HG03457 (cell line): Measurements from ENCODE around the gene TSPAN16.

Source experiments
- ATAC-seq: cut with Tn5 transposase; IDR thresholded peaks from one replicate; pipeline ENCODE4 v1.9.1; 2021; ENCODE audit warnings: moderate number of reproducible peaks; ENCODE audit not compliant: unreplicated experiment

Gene TSPAN16, protein sequence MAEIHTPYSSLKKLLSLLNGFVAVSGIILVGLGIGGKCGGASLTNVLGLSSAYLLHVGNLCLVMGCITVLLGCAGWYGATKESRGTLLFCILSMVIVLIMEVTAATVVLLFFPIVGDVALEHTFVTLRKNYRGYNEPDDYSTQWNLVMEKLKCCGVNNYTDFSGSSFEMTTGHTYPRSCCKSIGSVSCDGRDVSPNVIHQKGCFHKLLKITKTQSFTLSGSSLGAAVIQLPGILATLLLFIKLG

DNA sequence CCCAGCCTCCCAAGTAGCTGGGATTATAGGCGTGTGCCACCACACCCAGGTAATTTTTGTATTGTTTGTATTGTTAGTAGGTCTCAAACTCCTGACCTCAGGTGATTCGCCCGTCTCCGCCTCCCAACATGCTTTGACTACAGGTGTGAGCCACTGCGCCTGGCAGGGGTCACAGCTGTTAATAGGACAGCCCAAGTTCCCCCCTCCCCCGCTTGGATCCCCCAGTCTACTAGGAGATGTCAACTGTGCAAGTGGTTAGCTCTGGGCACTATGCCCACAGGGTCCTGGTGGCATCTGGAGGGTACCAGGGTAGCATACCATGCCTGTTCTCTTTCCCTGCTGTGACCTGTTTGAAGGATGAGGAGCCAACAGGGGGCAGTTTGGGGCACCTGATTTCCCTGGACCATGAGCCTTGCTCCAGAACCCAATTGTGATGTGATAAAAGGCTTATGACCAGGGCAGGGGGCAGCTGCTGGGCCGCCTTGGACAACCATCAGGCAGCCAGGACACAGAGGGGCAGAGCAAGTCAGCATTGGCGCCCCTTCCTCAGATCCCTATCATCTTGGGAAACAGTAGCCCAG lies at the start of gene TSPAN16:
Gene TSPAN16, plus strand, starts transcription at position 496 of the 581 bp plus-strand sequence. CDS start 138 bp downstream, outside the sequence.
- no peak for ATAC-seq

DNA sequence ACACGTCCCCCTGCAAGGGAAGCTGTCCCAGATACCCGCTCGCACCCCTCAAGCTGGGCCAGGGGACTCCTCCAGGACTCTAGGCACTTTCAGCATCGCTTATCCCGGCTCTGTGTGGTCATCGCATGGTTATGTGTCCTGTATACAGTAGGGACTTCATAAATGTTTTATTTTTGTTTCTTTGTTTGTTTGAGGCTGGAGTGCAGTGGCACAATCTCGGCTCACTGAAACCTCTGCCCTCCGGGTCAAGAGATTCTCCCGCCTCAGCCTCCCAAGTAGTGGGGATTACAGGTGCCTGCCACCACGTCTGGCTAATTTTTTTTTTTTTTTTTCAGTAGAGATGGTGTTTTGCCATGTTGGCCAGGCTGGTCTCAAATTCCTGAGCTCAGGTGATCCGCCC lies 49.0 kb upstream of the TSPAN16 start:
- ATAC-seq = no peak

DNA sequence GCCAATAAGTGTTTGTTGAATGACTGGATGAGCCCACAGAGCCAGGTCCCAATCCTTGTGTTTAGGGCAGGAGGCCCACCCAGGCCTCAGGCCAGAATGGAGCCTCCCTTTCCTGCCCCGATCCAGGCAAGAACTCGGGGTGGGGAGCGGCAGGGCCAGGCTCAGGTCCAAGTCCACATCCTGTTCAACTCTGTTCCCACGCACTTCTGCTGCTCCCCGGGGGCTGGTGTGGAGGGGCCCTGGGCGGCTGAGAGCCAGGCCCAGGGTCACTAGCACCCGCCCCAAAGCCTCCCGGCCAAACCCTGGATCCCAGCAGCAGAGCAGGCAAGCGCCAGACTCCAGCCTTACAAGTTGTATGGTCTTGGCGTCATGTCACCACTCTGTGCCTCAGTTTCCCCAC lies 48.6 kb upstream of the TSPAN16 start:
- no peak for ATAC-seq

DNA sequence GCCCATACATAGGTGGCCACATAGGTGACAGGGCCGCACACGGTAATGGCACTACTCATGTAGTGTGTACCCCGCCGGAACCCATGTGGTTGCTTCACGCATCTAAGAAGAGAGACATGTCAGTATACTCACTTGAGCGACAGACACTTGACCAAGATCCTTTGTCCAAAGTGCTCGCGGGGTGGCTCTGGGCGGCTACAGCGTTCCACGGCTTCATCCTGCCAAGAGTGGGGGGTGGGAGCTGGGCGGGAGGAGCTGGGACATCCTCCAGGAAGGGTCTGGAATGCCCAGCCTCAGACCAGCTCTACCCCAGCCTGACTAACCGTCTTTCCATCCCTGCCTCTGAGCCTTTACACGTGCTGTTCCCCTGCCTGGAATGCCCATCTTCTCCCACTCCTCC lies 48.0 kb upstream of the TSPAN16 start:
- ATAC-seq = no peak

DNA sequence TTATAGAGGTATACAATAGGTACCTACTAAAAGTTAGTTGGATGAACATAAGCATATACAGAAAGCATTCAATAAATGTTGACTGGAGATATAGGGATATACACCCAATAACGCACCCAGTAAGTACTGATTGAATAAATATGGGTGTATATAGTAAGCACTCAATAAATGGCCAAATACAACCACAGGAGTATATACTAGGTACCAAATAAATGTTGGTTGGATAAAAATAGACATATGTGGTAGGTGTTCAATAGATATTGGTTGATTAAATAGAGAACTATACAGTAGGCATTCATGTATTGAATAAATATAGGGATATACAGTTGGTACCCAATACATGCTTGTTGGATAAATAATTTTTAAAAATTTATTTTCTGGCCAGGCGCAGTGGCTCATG lies 47.1 kb upstream of the TSPAN16 start:
- no peak for ATAC-seq

GRCh38 chr19:11251217-11251616 lies 44.7 kb upstream of the TSPAN16 start:
- no peak for ATAC-seq

DNA sequence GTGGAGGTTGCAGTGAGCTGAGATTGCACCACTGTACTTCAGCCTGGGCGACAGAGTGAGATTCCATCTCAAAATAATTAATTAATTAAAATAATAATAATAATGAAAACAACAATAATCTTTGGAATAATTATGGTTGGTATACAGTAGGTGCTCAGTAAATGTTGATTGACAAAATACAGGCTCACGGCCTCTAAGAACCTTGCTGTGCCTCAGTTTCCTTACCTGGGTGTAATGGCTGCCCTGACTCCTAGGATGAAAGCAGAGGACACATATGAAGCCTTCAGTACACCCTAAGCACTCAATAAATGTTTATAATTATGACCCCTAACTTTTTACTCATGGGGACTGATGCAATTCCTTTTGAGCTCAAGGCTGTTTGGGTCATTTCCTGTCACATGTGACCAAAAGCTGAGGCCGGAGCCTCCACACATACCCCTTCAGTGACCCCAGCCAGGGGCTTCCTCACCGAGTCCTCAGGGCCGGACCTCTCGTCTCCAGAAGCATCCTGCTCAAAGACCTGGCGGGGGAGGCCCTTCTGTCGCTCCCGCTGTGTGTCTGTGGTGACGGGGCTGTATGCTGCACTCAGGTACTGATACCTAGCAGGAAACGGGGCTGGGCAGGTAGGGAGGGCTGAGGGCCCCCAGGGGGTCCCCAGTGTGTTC lies 44.2 kb upstream of the TSPAN16 start:
- ATAC-seq = no peak

DNA sequence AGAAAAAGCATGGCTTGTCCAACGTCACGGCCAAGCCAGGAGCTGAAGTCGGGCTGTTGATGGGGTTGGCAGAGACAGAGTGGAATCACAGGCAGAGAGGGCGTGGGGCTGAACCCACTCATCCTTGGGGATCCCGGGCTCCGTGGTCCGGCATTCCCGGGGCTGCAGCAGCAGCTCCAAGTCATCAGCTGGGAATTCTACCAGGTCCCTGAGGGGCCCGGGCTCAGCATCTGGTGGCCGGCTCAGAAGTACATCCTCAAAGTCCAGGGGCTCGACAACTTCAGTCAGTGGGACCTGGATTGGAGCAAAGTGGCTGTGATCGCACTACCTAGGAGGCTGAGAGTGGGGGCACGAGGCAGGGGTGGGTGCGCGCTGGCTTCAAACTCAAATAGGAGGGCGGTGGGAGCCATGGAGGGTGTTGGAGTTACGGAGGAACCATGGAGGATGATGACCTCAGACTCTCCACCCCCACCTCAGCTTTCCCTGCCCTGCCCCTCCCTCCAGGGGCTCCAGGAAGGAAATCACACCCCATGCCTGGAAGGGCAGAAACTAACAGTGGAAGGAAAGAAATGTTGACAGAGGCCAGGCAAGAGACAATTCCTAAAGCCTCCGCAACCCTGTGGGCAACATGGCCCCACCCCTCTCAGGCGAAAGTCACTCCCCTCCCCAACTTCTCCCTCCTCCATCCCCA lies 43.1 kb upstream of the TSPAN16 start:
- no peak for ATAC-seq

GRCh38 chr19:11254666-11255065 lies 41.3 kb upstream of the TSPAN16 start:
- no peak for ATAC-seq

GRCh38 chr19:11256189-11256588 lies 39.8 kb upstream of the TSPAN16 start:
- ATAC-seq = no peak

GRCh38 chr19:11257846-11258380 lies 38.0 kb upstream of the TSPAN16 start:
- ATAC-seq = no peak

DNA sequence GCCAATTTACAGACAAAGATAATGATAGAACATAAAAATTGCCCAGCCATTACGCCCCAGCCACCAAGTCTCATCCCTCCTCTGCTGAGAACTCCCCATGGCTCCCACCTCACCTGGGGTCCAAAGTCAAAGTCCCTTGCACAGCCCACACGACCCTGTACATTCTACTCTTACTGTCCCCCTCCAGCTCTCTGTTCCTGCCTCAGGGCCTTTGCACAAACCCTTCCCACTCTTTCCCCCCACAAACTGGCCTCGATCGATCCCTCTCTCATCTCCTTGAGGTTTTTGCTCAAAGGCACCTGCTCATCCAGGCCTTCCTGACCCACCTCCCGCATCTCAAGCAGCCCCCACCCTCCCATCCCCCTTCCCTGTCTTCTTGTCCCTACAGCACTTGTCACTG lies 35.0 kb upstream of the TSPAN16 start:
- no peak for ATAC-seq

- ATAC-seq = no peak
Measured at GRCh38 chr19:11261431-11261970, 34.5 kb upstream of the TSPAN16 start.

GRCh38 chr19:11261971-11262839 lies 33.8 kb upstream of the TSPAN16 start, which contains the start of gene DOCK6:
TSS of gene DOCK6 (minus strand) at chr19:11262524. CDS start at chr19:11262440, 84 bp downstream.
- no peak for ATAC-seq

DNA sequence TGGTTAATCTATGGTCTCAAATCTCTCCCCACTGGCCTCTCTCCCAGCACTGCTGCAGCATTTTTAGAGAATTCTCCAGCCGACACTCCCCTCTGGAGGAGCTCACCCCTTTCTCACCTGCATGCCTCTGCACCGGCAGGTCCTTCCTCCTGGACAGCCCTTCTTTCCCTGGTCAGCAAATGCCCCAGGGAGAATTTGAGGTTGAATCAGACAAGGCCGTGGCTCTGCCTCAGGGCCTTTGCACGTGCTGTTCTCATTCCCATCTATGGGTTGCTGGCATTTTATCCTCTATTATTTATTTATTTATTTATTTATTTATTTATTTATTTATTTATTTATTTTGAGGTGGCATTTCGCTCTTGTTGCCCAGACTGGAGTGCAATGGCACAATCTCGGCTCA lies 32.2 kb upstream of the TSPAN16 start:
- no peak for ATAC-seq

GRCh38 chr19:11264452-11265176 lies 31.3 kb upstream of the TSPAN16 start:
- no peak for ATAC-seq

GRCh38 chr19:11265177-11265784 lies 30.7 kb upstream of the TSPAN16 start:
- no peak for ATAC-seq

GRCh38 chr19:11265785-11266236 lies 30.1 kb upstream of the TSPAN16 start:
- ATAC-seq = no peak
